GM12873 (cell line): ENCODE results near the gene ADGRE3.

ENCODE experiments used
- TF ChIP-seq, protein P1 (sequence below): IDR thresholded peaks from 2 replicates; pipeline ENCODE4 v1.5.1; 2012; ENCODE audit warnings: low read depth, mild to moderate bottlenecking, moderate library complexity, low read length, control low read depth; ENCODE audit not compliant: insufficient read depth; ENCODE audit errors: missing control alignments

ADGRE3 gene

DNA sequence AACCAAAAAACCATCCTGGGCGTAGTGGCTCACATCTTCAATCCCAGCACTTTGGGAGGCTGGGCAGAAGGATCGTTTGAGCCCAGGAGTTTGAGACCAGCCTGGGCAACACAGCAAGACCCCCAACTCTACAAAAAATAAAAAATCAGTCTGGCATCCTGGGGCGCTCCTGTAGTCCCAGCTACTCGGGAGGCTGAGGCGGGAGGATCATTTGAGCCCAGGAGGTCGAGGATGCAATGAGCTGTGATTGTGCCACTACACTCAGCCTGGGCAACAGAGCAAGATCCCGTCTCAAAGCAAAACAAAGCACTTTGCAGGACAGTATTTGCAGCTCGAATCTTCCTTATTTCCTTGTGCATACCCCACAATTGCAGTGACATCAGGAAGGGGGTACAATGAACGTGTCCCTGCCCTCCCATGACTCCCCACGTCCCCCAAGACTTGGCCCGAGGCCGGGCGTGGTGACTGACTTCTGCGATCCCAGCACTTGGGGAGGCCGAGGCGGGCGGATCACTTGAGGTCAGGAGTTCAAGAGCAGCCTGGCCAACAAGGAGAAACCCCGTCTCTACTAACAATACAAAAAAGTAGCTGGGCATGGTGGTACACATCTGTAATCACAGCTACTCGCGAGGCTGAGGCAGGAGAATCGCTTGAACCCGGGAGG is 103.6 kb downstream of the ADGRE3 start:
- TF ChIP-seq, protein P1, sequence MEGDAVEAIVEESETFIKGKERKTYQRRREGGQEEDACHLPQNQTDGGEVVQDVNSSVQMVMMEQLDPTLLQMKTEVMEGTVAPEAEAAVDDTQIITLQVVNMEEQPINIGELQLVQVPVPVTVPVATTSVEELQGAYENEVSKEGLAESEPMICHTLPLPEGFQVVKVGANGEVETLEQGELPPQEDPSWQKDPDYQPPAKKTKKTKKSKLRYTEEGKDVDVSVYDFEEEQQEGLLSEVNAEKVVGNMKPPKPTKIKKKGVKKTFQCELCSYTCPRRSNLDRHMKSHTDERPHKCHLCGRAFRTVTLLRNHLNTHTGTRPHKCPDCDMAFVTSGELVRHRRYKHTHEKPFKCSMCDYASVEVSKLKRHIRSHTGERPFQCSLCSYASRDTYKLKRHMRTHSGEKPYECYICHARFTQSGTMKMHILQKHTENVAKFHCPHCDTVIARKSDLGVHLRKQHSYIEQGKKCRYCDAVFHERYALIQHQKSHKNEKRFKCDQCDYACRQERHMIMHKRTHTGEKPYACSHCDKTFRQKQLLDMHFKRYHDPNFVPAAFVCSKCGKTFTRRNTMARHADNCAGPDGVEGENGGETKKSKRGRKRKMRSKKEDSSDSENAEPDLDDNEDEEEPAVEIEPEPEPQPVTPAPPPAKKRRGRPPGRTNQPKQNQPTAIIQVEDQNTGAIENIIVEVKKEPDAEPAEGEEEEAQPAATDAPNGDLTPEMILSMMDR = no peak
